ENCODE measurements around the gene GFOD1.

Gene GFOD1

GRCh38 chr6:13338038-13338437, 149.4 kb downstream of the GFOD1 start:
- no peak overlapping the region for H3K4me3 ChIP-seq (ENCODE audit: low read depth, low read length)
- TF ChIP-seq CTCF (IDR thresholded peaks at IDR 0.05; ENCODE audit: borderline replicate concordance, insufficient read depth, low read depth, low read length): no peak

GRCh38 chr6:13336553-13336952, 150.8 kb downstream of the GFOD1 start:
- H3K4me3 ChIP-seq (ENCODE audit: low read depth, low read length): no peak overlapping the region
- TF ChIP-seq CTCF (IDR thresholded peaks at IDR 0.05; ENCODE audit: borderline replicate concordance, insufficient read depth, low read depth, low read length): peak; percentile 82

GRCh38 chr6:13334953-13335352, 152.4 kb downstream of the GFOD1 start:
- no peak for TF ChIP-seq CTCF (IDR thresholded peaks at IDR 0.05; ENCODE audit: borderline replicate concordance, insufficient read depth, low read depth, low read length)
- H3K4me3 ChIP-seq (ENCODE audit: low read depth, low read length): no peak overlapping the region

GRCh38 chr6:13332349-13332706, 155.1 kb downstream of the GFOD1 start:
- no peak overlapping the region for H3K4me3 ChIP-seq (ENCODE audit: low read depth, low read length)
- TF ChIP-seq CTCF (IDR thresholded peaks at IDR 0.05; ENCODE audit: borderline replicate concordance, insufficient read depth, low read depth, low read length): no peak

GRCh38 chr6:13331516-13332348, 155.7 kb downstream of the GFOD1 start:
- TF ChIP-seq CTCF (IDR thresholded peaks at IDR 0.05; ENCODE audit: borderline replicate concordance, insufficient read depth, low read depth, low read length): peak; percentile 30; the same call in 1 of the 2 replicates
- H3K4me3 ChIP-seq (ENCODE audit: low read depth, low read length): no peak overlapping the region

- H3K4me3 ChIP-seq (ENCODE audit: low read depth, low read length): peak overlapping the region; percentile 67
- TF ChIP-seq CTCF (IDR thresholded peaks at IDR 0.05; ENCODE audit: borderline replicate concordance, insufficient read depth, low read depth, low read length): no peak
Measured at GRCh38 chr6:13328875-13329183, 158.6 kb downstream of the GFOD1 start.

All from GM12875 (cell line).